ENCODE measurements around the gene HIVEP3.

DNA sequence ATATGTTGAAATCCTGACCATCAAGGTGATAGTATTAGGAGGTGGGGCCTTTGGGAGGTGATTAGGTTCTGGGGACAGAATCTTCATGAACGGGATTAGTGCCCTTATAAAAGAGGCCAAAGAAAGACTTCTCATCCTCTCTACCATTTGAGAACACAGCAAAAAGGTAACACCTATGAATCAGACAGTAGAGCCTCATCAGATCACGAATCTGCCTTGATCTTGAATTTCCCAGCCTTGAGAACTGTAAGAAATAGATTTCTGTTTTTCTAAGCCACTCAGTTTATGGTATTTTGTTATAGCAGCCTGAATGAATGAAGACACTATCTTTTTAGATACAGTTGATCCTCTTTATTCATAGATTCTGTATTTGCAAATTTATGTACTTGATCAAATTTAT, 227.3 kb downstream of the HIVEP3 start:
- TF ChIP-seq, protein P1, sequence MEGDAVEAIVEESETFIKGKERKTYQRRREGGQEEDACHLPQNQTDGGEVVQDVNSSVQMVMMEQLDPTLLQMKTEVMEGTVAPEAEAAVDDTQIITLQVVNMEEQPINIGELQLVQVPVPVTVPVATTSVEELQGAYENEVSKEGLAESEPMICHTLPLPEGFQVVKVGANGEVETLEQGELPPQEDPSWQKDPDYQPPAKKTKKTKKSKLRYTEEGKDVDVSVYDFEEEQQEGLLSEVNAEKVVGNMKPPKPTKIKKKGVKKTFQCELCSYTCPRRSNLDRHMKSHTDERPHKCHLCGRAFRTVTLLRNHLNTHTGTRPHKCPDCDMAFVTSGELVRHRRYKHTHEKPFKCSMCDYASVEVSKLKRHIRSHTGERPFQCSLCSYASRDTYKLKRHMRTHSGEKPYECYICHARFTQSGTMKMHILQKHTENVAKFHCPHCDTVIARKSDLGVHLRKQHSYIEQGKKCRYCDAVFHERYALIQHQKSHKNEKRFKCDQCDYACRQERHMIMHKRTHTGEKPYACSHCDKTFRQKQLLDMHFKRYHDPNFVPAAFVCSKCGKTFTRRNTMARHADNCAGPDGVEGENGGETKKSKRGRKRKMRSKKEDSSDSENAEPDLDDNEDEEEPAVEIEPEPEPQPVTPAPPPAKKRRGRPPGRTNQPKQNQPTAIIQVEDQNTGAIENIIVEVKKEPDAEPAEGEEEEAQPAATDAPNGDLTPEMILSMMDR (IDR thresholded peaks at IDR 0.05; ENCODE audit: borderline replicate concordance, extremely low read depth, low read length, poor library complexity, severe bottlenecking) = no peak
- no peak for TF ChIP-seq EZH2 (IDR thresholded peaks at IDR 0.05; ENCODE audit: borderline replicate concordance, low read depth, low read length, severe bottlenecking)

Data from DND-41 (cell line).